ENCODE measurements around the gene RNF20. TPM values are rescaled to one million over a fixed set of nuclear protein-coding genes. Genes with fewer than 3 reads are reported as not detected.

RNF20 gene
- total and polyA plus RNA-seq, 10 of the 15 experiments (the other 5 are each of a cell fraction or from before 2014, with no cell fraction given) = 7.5 to 38.9 (median 26.7) TPM

GRCh38 chr9:101512116-101512515 lies 21.5 kb upstream of the RNF20 start:
- Histone ChIP-seq H3K9me3 (replicated peaks; ENCODE audit: control insufficient read depth, insufficient read depth, low read length) (no peaks in the 10 kb centered on the region), H3K27me3 (replicated peaks in 1 of 2; ENCODE audit: control insufficient read depth in 2 of 2, insufficient read depth in 2 of 2, low read length in 1 of 2) (no peaks in the 10 kb centered on the region; a peak in 2 of 4 replicates), H3K4me3 (no peak overlapping the region), H3K9ac (ENCODE audit: control insufficient read depth, insufficient read depth, low read length) (no peak overlapping the region), H3K4me1 (ENCODE audit: control insufficient read depth, insufficient read depth, low read length) (no peaks in the 10 kb centered on the region), H3K4me2 (ENCODE audit: control insufficient read depth, insufficient read depth) (no peak overlapping the region), H2AFZ (ENCODE audit: control insufficient read depth, low read depth, low read length) (no peak overlapping the region), H3K79me2 (ENCODE audit: control insufficient read depth, insufficient read depth, low read length) (no peaks in the 10 kb centered on the region), H3K36me3 (ENCODE audit: control insufficient read depth in 2 of 2, insufficient read depth in 2 of 2, low read length in 1 of 2) (no peaks in the 10 kb centered on the region), H3K27ac (ENCODE audit: control insufficient read depth, insufficient read depth) (no peak overlapping the region), H4K20me1 (ENCODE audit: control insufficient read depth, insufficient read depth) (no peaks in the 10 kb centered on the region)
- intact Hi-C loops (cut with micrococcal nuclease; ENCODE audit: unreplicated experiment) (no loop called here), in situ Hi-C loops (cut with MboI) (no loop called here)
- TF ChIP-seq STAT1 (conservative IDR thresholded peaks at IDR 0.05) (no peak), DPF2 (IDR thresholded peaks at IDR 0.05) (no peak), ZNF592 (IDR thresholded peaks at IDR 0.05) (no peak), ZNF24 (IDR thresholded peaks at IDR 0.05) (no peak), NFIC (IDR thresholded peaks at IDR 0.05; ENCODE audit: low read depth, low read length) (no peak), RUNX3 (IDR thresholded peaks at IDR 0.05; ENCODE audit: low read length) (no peak), KAT2A (conservative IDR thresholded peaks at IDR 0.05; ENCODE audit: control insufficient read depth, low read depth, low read length) (no peak)
- BruUV-seq (replicated peaks) = no TSS peak
- RAD21 ChIA-PET (ENCODE audit: unreplicated experiment) = no interaction called here
- FAIRE-seq = no peak
- WGBS (ENCODE audit: insufficient coverage, insufficient replicate concordance, low lambda C conversion rate, missing lambda C conversion rate) = 32% methylated on average over 3 of the region's 3 CpGs
- no peak for ATAC-seq
- DNase-seq (ENCODE audit: low read depth, low spot score) = no peak
- POLR2A ChIA-PET = no interaction called here
- SMC1A ChIA-PET (ENCODE audit: uncharacterized antibody, unreplicated experiment) = no interaction called here
- CTCF ChIA-PET = interaction anchor here (1.6 kb wide), 1 partner anchor 16 kb away, joined by 4 read pairs; no protein-coding TSS in a partner anchor

Measured in GM12878 (cell line).